ENCODE data around the gene GH1. TPM values are rescaled to one million over a fixed set of nuclear protein-coding genes. Genes with fewer than 3 reads are reported as not detected.
"Not testable (repeated sequence)": the region's sequence is repeated elsewhere in the genome, so short reads cannot be mapped to it uniquely, and the experiment has no call there.

The GH1 gene
- total RNA-seq, 1 donor from 2014 or later: not detected

DNA sequence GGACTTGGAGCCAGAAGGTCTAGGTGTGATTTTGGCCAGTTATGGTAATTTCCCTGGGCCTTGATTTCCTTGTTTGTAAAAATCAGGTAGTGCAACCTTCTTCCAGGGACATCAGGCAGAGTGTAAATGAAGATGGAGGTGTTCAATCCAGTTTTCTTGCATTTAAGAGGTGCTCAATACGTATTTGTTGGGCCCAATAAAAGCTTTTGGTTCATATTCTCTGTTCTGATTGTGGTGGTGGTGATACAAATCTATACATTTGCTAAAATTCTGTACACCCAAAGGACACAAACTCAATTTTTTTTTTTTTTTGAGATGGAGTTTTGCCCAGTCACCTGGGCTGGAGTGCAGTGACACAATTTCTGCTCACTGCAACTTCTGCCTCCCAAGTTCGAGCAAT, 7.5 kb upstream of the GH1 start:
- no peak for ATAC-seq

DNA sequence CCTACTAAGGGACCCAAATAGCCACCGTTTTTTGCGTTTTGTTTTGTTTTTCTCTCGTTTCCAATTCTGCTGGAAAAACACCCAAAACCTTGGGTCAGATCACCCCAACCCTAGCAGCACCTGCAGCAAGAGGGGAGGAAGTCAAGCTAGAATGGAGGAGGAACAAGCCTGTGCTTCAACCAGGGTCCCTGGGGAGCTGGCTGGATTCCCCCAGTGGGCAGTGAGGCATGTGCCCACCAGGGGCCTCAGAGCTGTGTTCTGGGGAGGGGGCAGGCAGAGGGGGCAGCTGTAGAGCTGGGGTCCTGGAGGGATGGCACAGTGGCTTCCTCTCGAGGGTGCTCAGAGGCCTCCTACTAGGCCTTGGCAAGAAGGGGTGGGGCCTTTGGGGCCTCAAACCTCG, 7.0 kb upstream of the GH1 start:
- ATAC-seq: no peak

DNA sequence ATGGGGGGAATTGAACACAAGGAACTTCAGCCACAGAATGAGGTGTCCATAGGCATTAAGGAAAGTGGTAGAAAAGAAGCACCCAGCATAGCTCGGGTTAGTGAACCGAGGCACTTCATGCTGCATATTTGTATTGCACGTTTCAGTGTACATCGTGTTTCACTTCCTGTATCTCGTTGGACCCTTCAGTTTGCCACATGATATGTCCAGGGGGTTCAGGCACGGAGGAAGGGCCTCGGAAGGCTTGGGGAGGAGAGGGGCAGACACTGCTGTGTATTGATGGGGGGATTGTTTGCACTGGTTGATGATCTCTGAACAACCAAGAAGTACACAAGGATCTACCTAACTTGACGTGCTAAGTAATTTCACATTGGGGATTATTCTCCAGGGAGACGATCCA, 3.8 kb upstream of the GH1 start:
- ATAC-seq: peak; percentile 24

DNA sequence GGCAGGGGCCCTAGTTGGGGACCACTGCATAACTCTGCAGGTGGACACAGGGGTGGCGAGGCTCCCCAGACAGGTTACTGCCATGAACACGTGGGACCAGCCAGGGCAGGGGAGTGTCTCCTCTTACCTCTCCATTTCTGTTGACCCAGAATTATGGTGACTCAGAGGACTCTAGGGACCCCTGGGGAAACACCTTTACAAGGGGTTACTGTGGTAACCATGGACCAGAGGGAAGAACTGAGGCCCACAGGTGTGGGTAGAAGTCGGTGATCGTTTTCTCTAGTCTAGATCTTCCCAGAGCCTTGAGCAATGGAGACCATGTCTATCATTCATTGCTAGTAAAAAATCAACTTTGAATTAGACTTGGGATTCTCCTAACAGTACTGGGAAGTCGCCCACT, 2.1 kb upstream of the GH1 start:
- not testable (repeated sequence) for ATAC-seq

DNA sequence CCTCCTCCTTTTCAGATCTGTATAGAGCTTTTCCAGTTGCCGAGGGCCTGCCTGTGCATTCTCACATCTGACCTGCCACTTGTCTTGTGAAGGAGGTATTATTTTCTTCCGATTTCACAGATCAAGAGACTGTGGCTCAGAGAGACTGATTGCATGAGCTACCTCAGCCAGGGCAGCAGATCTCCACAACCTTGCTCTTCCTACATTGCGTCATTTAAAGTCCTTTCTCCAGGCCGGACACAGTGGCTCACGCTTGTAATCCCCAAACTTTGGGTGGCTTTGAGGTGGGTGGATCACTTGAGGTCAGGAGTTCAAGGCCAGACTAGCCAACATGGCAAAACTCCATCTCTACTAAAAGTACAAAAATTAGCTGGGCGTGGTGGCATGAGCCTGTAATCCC, 1.4 kb upstream of the GH1 start:
- not testable (repeated sequence) for ATAC-seq

DNA sequence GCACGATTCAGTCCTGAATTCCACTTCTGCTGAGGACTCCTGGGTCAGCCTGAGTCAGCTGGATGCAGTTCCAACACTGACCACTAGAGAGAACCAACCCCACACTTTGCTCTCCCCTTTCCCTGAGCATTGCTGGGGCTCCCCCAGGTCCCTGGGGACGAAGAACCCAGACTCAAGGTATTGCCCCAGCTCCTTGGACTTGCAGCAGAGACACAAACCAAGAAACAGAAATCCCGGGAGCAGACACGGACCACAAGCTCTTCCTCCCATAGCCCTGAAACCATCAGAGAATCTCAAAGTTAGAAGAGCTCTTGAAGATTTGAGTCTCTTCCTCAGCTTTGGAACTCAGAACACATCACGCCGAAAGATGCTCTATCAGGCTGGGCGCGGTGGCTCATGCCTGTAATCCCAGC, 678 bp upstream of the GH1 start:
- peak; percentile 84 for ATAC-seq

DNA sequence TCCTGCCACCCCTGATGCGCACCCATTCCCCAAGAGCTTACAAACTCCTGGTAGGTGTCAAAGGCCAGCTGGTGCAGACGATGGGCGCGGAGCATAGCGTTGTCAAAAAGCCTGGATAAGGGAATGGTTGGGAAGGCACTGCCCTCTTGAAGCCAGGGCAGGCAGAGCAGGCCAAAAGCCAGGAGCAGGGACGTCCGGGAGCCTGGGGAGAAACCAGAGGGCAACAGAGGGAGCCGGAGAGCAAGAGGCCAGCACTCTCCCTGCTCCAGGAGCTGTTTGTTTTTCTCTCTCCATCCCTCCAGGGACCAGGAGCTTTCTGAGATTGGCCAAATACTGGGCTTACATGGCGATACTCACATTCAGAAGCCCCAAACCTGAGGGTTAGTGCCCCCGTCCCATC, 334 bp downstream of the GH1 start:
- ATAC-seq: no peak

DNA sequence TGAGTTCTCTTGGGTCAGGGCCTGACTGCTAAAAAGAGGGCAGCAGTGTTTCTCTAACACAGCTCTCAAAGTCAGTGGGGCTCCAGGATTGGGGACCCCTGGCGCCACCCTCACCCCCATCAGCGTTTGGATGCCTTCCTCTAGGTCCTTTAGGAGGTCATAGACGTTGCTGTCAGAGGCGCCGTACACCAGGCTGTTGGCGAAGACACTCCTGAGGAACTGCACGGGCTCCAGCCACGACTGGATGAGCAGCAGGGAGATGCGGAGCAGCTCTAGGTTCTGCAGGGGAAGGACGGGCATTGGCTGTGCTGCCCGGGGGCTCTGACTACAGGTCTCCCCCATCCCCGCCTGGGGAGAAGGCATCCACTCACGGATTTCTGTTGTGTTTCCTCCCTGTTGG, 993 bp downstream of the GH1 start:
- no peak for ATAC-seq

DNA sequence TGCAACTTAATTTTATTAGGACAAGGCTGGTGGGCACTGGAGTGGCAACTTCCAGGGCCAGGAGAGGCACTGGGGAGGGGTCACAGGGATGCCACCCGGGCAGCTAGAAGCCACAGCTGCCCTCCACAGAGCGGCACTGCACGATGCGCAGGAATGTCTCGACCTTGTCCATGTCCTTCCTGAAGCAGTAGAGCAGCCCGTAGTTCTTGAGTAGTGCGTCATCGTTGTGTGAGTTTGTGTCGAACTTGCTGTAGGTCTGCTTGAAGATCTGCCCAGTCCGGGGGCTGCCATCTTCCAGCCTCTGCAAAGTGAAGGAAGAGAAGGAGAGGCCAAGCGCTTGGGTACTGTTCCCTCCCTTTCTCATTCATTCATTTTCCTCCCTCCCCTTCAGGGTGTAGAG, 1.4 kb downstream of the GH1 start:
- not testable (repeated sequence) for ATAC-seq

DNA sequence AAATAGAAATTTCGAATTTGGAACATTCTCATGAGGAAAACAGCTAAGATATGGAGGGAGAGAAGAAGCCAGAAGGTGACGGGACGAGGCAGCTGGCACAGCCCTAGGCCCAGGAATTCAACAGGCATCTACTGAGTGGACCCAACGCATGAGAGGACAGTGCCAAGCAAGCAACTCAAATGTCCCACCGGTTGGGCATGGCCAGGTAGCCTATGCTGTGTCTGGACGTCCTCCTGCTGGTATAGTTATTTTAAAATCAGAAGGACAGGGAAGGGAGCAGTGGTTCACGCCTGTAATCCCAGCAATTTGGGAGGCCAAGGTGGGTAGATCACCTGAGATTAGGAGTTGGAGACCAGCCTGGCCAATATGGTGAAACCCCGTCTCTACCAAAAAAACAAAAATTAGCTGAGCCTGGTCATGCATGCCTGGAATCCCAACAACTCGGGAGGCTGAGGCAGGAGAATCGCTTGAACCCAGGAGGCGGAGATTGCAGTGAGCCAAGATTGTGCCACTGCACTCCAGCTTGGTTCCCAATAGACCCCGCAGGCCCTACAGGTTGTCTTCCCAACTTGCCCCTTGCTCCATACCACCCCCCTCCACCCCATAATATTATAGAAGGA, 2.0 kb downstream of the GH1 start:
- peak; percentile 26 for ATAC-seq

DNA sequence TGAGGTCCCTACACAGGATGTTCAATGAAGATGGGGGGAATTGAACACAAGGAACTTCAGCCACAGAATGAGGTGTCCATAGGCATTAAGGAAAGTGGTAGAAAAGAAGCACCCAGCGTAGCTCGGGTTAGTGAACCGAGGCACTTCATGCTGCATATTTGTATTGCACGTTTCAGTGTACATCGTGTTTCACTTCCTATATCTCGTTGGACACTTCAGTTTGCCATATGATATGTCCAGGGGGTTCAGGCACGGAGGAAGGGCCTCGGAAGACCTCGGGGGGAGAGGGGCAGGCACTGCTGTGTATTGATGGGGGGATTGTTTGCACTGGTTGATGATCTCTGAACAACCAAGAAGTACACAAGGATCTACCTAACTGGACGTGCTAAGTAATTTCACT, 2.9 kb downstream of the GH1 start:
- not testable (repeated sequence) for ATAC-seq

DNA sequence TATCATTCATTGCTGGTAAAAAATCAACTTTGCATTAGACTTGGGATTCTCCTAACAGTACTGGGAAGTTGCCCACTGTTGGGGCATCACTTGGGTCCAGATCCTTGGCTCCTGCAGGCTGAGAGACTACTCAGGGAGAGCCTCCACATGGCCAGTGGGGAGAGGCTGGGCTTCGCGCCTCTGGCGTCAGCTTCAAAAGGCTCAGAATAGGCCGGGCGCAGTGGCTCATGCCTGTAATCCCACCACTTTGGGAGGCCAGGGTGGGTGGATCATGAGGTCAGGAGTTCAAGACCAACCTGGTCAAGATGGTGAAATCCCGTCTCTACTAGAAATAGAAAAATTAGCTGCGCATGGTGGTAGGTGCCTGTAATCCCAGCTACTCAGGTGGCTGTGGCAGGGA, 4.2 kb downstream of the GH1 start:
- no peak for ATAC-seq

DNA sequence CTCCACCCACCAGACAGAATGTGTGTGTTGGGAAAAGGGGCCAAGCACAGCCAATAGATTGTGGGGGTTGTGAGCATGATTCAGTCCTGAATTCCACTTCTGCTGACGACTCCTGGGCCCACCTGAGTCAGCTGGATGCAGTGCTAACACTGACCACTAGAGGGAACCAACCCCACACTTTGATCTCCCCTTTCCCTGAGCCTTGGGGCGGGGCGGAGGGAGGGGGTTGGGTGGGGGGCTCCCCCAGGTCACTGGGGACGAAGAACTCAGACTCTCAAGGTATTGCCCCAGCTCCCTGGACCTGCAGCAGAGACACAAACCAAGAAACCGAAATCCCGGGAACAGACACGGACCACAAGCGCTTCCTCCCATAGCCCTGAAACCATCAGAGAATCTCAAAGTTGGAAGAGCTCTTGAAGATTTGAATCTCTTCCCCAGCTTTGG, 7.0 kb downstream of the GH1 start:
- ATAC-seq: peak; percentile 62

DNA sequence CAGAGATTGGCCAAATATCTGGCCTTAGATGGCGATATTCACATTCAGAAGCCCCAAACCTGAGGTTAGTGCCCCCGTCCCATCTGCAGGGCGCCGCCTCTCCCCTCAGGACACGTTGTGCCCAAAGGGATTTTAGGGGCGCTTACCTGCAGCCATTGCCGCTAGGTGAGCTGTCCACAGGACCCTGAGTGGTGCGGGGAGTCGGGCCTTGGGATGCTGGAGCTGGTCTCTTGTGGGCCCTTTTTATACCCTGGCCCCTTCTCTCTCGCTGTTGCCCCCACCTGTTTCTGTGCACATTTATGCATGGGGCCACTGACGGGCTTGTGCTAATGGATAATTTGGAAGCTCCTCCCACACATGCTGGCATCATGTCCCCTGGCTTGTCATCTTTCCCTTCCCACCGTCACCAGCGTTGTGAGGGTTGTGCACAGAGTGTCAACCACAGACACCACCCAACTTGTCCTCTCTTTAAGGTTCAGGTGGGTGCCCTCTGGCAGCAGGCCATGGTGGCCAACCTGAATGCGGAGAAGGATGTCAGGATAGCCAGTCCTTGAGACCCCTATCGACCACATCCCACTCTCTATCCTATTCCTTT, 7.5 kb downstream of the GH1 start, which contains the start of gene CSHL1:
CSHL1 (minus strand) TSS at position 218 of the 595 bp plus-strand sequence; CDS start at position 156, 62 bp downstream.
- no peak for ATAC-seq

DNA sequence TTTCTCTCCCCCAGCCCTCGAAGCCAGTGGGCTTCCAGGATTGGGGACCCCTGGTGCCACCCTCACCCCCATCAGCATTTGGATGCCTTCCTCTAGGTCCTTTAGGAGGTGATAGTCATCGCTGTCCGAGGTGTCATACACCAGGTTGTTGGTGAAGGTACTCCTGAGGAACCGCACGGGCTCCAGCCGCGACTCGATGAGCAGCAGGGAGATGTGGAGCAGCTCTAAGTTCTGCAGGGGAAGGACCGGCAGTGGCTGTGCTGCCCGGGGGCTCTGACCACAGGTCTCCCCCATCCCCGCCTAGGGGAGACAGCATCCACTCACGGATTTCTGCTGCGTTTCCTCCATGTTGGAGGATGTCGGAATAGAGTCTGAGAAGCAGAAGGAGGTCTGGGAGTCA, 8.5 kb downstream of the GH1 start:
- ATAC-seq: no peak

DNA sequence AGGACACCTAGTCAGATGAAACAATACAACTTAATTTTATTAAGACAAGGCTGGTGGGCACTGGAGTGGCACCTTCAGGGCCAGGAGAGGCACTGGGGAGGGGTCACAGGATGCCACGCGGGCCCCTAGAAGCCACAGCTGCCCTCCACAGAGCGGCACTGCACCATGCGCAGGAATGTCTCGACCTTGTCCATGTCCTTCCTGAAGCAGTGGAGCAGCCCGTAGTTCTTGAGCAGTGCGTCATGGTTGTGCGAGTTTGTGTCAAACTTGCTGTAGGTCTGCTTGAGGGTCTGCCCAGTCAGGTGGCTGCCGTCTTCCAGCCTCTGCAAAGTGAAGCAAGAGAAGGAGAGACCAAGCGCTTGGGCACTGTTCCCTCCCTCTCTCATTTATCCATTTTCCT, 9.1 kb downstream of the GH1 start:
- ATAC-seq: not testable (repeated sequence)

DNA sequence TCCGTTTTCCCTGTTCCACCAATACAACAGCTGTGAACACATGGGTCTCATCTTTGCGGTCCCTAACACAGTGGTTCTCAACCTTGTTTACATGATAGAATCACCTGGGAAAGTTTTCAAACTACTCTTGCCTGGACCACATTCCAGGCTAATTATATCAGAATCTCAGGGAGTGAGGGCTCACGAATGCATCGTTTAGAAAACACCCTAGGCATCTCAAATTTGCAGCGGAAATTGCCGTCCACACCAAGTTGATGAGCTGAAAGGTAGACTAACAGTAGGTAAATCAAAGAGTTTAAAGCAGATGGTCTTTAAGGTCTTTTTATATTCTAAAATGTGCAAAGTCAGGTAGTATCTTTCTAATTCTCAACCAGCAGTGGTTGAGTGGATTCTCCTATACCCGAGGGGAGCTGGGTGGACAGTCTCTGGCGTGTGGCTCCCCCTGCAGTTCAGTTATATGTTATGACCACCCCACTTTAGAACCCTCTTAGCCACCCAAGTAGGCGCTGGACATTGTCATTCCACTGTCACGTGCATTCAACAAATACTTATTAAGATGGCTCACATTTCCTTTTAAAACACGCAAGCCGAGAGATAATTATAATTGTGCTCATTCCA, 11.4 kb downstream of the GH1 start:
- not testable (repeated sequence) for ATAC-seq

DNA sequence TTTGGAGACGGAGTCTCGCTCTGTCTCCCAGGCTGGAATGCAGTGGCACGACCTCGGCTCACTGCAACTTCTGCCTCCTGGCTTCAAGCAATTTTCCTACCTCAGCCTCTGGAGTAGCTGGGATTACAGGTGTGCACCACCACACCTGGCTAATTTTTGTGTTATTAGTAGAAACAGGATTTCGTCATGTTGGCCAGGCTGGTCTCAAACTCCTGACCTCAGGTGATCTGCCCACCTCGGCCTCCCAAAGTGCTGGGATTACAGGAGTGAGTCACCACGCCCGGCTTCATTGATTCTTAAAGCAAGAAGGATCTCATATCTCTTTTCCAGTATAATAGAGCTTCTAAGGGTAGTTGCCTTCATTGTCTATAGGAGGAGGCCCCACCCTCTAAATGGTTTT, 13.8 kb downstream of the GH1 start:
- ATAC-seq: not testable (repeated sequence)

DNA sequence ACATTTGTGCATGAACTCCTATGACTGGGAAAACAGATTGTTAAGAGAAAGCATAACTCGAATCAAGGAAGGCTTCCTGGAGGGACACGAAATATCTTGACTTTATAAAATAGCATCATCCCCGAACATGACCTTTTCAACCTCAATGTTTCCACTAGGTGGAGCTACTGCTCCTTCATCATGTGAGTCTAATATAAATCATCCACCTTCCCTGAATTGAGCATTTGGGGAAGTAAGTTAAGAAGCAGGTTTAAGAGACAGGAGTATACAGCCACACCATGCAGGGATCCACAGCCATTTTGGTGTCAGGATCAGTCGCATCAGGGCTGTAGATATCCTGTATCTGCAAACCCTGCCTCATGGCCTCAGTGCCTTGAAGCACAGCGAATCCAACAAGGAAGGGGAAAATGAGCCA, 14.8 kb downstream of the GH1 start:
- peak; percentile 53 for ATAC-seq

DNA sequence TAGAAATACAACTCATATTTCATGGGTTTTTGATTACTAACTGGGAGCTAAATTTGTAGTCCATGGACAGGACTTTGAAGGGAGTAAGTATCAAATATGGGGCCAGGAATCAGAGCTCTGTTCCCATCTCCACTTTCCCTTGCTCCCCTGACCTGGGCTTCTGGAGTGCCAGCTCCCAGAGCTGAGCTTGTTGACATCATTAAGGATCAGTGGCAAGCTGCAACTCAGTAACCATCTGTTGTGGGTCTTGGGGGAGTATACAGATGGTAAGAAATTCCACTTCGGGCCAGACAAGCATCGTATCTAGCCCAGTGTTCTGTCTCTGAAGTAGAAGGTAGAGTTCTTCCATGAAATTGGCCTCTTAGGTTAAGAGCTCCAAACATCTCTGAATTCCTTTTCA, 16.7 kb downstream of the GH1 start:
- ATAC-seq: not testable (repeated sequence)

DNA sequence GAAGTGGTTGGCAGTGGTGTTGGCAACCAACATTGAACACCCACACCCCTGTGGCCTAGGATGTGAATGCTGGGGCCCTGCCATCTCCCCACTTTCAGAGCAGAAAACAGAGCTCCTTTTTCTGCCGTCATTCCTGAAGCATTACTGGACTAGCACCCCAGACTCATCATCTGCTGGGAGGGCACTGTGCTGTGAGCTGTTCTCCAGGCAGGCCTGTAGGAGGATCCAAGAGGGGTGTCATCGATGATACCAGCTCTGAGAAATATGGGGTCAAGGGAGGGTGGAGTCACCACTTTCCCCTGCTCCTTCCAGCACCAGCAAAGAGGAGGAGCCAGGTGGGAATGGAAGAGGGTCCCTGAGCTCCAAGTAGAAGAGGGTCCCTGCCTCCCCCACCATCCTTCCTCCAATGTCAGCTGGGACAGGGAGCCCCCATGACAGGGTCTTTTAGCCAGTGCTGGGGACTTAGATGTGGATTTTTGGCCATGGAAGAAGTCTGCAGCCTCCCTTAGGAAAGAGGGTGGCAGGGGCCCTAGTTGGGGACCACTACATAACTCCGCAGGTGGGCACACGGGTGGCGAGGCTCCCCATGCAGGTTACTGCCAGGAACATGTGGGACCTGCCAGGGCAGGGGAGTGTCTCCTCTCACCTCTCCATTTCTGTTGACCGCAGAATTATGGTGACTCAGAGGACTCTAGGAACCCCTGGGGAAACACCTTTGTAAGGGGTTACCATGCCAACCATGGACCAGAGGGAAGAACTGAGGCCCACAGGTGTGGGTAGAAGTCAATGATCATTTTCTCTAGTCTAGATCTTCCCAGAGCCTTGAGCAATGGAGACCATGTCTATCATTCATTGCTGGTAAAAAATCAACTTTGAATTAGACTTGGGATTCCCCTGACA, 19.5 kb downstream of the GH1 start:
- ATAC-seq: not testable (repeated sequence)

DNA sequence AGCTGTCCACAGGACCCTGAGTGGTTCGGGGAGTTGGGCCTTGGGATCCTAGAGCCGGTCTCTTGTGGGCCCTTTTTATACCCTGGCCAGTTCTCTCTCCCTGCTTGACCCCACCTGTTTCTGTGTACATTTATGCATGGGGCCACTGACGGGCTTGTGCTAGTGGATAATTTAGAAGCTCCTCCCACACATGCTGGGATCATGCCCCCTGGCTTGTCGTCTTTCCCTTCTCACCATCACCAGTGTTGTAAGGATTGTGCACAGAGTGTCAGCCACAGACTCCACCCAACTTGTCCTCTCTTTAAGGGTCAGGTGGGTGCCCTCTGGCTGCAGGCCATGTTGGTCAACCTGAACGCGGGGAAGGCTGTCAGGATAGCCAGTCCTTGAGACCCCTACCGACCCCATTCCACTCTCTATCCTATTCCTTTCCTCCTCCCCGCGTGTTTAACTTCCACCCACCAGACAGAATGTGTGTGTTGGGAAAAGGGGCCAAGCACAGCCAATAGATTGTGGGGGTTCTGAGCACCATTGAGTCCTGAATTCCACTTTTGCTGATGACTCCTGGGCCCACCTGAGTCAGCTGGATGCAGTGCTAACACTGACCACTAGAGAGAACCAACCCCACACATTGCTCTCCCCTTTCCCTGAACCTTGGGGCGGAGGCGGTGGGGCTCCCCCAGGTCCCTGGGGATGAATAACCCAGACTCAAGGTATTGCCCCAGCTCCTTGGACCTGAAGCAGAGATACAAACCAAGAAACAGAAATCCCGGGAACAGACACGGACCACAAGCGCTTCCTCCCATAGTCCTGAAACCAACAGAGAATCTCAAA, 21.9 kb downstream of the GH1 start, which contains the start of gene CSH1:
CSH1 (minus strand) TSS at position 51 of the 831 bp plus-strand sequence. CDS start 63 bp downstream, outside the sequence.
- ATAC-seq: not testable (repeated sequence)

Data from esophagus mucosa (tissue), 1 donor.